Right lobe of liver (tissue), 4 donors: ENCODE data around the gene SAFB2.

Experiments used
- CTCF ChIP-seq, 4 donors: fragments of 200-600 bp in 3 of 4; fragments of 450-650 bp in 1 of 4; IDR thresholded peaks; one replicate each; pipeline versions ENCODE4 v1.5.1 to v1.8.0; 2016 to 2022; ENCODE audit warnings: antibody characterized with exemption in 4 of 4, mild to moderate bottlenecking in 2 of 4
- POLR2A ChIP-seq: fragments of 450-650 bp; IDR thresholded peaks from one replicate; pipeline ENCODE4 v1.6.1; 2017; ENCODE audit warnings: antibody characterized with exemption, mild to moderate bottlenecking
- donor health status: DM: no; HTN: no; CAD: no.
- donor health status: DM: no; HTN: no; CAD: no.
- donor health status: DM: no; HTN: yes; CAD: no.

GRCh38 chr19:5586300-5587070, 36.1 kb downstream of the SAFB2 start:
- no peak for TF ChIP-seq CTCF (IDR thresholded peaks at IDR 0.05)
- TF ChIP-seq POLR2A = no peak
